ENCODE data around the gene CNKSR3. TPM values are rescaled to one million over a fixed set of nuclear protein-coding genes. Genes with fewer than 3 reads are reported as not detected.

CNKSR3 gene
- polyA plus RNA-seq, 1 of the 3 experiments (the other 2 are of a cell fraction), result 1.6 TPM

GRCh38 chr6:154435400-154435945 is 75.0 kb downstream of the CNKSR3 start:
- Histone ChIP-seq H3K4me2 (no peak overlapping the region), H3K27ac (ENCODE audit: low read depth in 2 of 2, low read length in 1 of 2) (peak overlapping the region in 1 of 2 experiments; percentile 51; a peak in 1 of 4 replicates), H3K27me3 (ENCODE audit: insufficient read depth) (no peaks in the 10 kb centered on the region), H3K4me3 (ENCODE audit: low read depth in 2 of 2, low read length in 1 of 2) (no peak overlapping the region), H3F3A (replicated peaks; ENCODE audit: insufficient read depth) (peaks cover 5% of the 10 kb centered on the region), H3K4me1 (ENCODE audit: control insufficient read depth in 1 of 2, insufficient read depth in 2 of 2, low read depth in 1 of 2, low read length in 1 of 2) (peaks cover 15 to 20% of the 10 kb centered on the region in 2 experiments; a peak in 3 of 4 replicates), H4K20me1 (ENCODE audit: insufficient read depth) (no peaks in the 10 kb centered on the region), H3K9me2 (no peaks in the 10 kb centered on the region), H3K36me3 (replicated peaks in 1 of 2; ENCODE audit: control insufficient read depth in 1 of 2, insufficient read depth in 2 of 2, low read length in 1 of 2) (peaks cover 9 to 12% of the 10 kb centered on the region in 2 experiments), H3K9me3 (no peaks in the 10 kb centered on the region), H3K9ac (no peak overlapping the region), H2AFZ (ENCODE audit: low read depth) (no peak overlapping the region), H3K79me2 (ENCODE audit: insufficient read depth) (no peaks in the 10 kb centered on the region)
- ChIA-PET CTCF (interaction anchor here (0.8 to 1.1 kb wide), 2 partner anchors 8 to 15 kb away, joined by 3 read pairs; no protein-coding TSS in a partner anchor), POLR2A (interaction anchor here (0.6 to 0.8 kb wide), 2 partner anchors 9 to 34 kb away, joined by 3 to 4 read pairs; no protein-coding TSS in a partner anchor)
- TF ChIP-seq YY1 (IDR thresholded peaks at IDR 0.05; ENCODE audit: low read depth) (no peak), MXI1 (IDR thresholded peaks at IDR 0.05; ENCODE audit: low read depth, low read length) (no peak), POLR2AphosphoS5 (IDR thresholded peaks at IDR 0.05; ENCODE audit: low read depth, low read length) (no peak), SIN3A (IDR thresholded peaks at IDR 0.05; ENCODE audit: borderline replicate concordance, low read depth, low read length) (no peak), MEF2A (IDR thresholded peaks at IDR 0.05; ENCODE audit: borderline replicate concordance, low read depth) (no peak), USF2 (IDR thresholded peaks at IDR 0.05; ENCODE audit: borderline replicate concordance, low read depth, low read length) (no peak), GABPA (IDR thresholded peaks at IDR 0.05; ENCODE audit: low read depth) (no peak), RXRA (IDR thresholded peaks at IDR 0.05; ENCODE audit: borderline replicate concordance, low read depth) (no peak), FOXJ3 (CRISPR knock-in tag; IDR thresholded peaks at IDR 0.05) (no peak), FOSL2 (IDR thresholded peaks at IDR 0.05; ENCODE audit: borderline replicate concordance, low read depth) (no peak), FOXM1 (IDR thresholded peaks at IDR 0.05; ENCODE audit: low read depth) (no peak)
- WGBS (ENCODE audit: low lambda C conversion rate), result 99% methylated on average over 10 of the region's 11 CpGs
- no peak for DNase-seq

- Histone ChIP-seq H3K9me3 (no peaks in the 10 kb centered on the region), H3K9me2 (no peaks in the 10 kb centered on the region), H3K36me3 (replicated peaks in 1 of 2; ENCODE audit: control insufficient read depth in 1 of 2, insufficient read depth in 2 of 2, low read length in 1 of 2) (peaks cover 11 to 15% of the 10 kb centered on the region in 2 experiments), H3K4me1 (ENCODE audit: control insufficient read depth in 1 of 2, insufficient read depth in 2 of 2, low read depth in 1 of 2, low read length in 1 of 2) (peaks cover 19 to 20% of the 10 kb centered on the region in 2 experiments; a peak in 3 of 4 replicates), H3K79me2 (ENCODE audit: insufficient read depth) (no peaks in the 10 kb centered on the region), H2AFZ (ENCODE audit: low read depth) (no peak overlapping the region), H3K27ac (ENCODE audit: low read depth in 2 of 2, low read length in 1 of 2) (peak overlapping the region in 1 of 2 experiments; percentile 51; a peak in 2 of 4 replicates), H4K20me1 (ENCODE audit: insufficient read depth) (no peaks in the 10 kb centered on the region), H3F3A (replicated peaks; ENCODE audit: insufficient read depth) (peaks cover 5% of the 10 kb centered on the region), H3K9ac (no peak overlapping the region), H3K4me3 (ENCODE audit: low read depth in 2 of 2, low read length in 1 of 2) (no peak overlapping the region), H3K27me3 (ENCODE audit: insufficient read depth) (no peaks in the 10 kb centered on the region), H3K4me2 (no peak overlapping the region)
- WGBS (ENCODE audit: low lambda C conversion rate), result 89% methylated on average over 3 of the region's 3 CpGs
- POLR2A ChIA-PET, result interaction anchor here (0.5 kb wide), 1 partner anchor 13 kb away, joined by 3 read pairs; no protein-coding TSS in a partner anchor
- CTCF ChIA-PET, result interaction anchor here (0.8 to 1.5 kb wide), 5 partner anchors 7 to 281 kb away, joined by 3 to 5 read pairs (median 3); no protein-coding TSS in a partner anchor
- no peak for DNase-seq
- TF ChIP-seq GATA2 (CRISPR knock-in tag; IDR thresholded peaks at IDR 0.05), result peak; percentile 59
- peak in 1 of 2 experiments; percentile 51; a peak in 1 of 4 replicates for TF ChIP-seq EP300 (IDR thresholded peaks at IDR 0.05; ENCODE audit: borderline replicate concordance in 1 of 2, low read depth in 1 of 2, low read length in 1 of 2)
- no peak for TF ChIP-seq TCF12 (IDR thresholded peaks at IDR 0.05)
Measured at GRCh38 chr6:154434662-154435061, 75.8 kb downstream of the CNKSR3 start.
